Activated naive CD4-positive, alpha-beta T cell treated with anti-CD3 and anti-CD28 coated beads, Interleukin-2, amount 10 ng/mL, durations not matched to agents 7 days and 5 days (primary cell): ENCODE measurements around the gene TOGARAM2.

Source experiments
- CTCF ChIA-PET: fragments of 350-600 bp; sonication (Branson Sonifier 250); formaldehyde crosslinking; loops from one replicate; lab custom pipeline; 2021; ENCODE audit warnings: antibody characterized with exemption; lab: Charles Lee
- DNase-seq: peaks from one replicate; pipeline ENCODE4 v3.0.0-alpha.2; 2020
- H3K27ac Mint-ChIP-seq: one replicate; pipeline ENCODE4 v1.8.0; 2021; ENCODE audit warnings: mild to moderate bottlenecking, moderate library complexity, mixed read lengths
- H3K27me3 Mint-ChIP-seq: one replicate; pipeline ENCODE4 v1.8.0; 2021; ENCODE audit warnings: mild to moderate bottlenecking, mixed read lengths
- H3K36me3 Mint-ChIP-seq: one replicate; pipeline ENCODE4 v1.8.0; 2021; ENCODE audit warnings: mixed read lengths
- H3K4me1 Mint-ChIP-seq: one replicate; pipeline ENCODE4 v1.8.0; 2021; ENCODE audit warnings: mixed read lengths
- H3K4me3 Mint-ChIP-seq: one replicate; pipeline ENCODE4 v1.8.0; 2021; ENCODE audit warnings: mild to moderate bottlenecking, moderate library complexity, mixed read lengths
- H3K9me3 Mint-ChIP-seq: one replicate; pipeline ENCODE4 v1.8.0; 2021; ENCODE audit warnings: mixed read lengths

Gene TOGARAM2

GRCh38 chr2:28981016-28981441 lies at the start of gene TOGARAM2:
Gene TOGARAM2, plus strand, starts transcription at chr2:28981298. Its CDS starts 13,537 bp downstream, at chr2:28994835.
- Mint-ChIP-seq H3K4me1 (no peaks in the 10 kb centered on the region), H3K27me3 (peaks cover 4% of the 10 kb centered on the region), H3K4me3 (no peak within 1 kb of the TSS), H3K36me3 (no peaks in the 10 kb centered on the region), H3K27ac (no peak within 1 kb of the TSS), H3K9me3 (no peaks in the 10 kb centered on the region)
- DNase-seq: no peak
- CTCF ChIA-PET: no interaction called here

GRCh38 chr2:28934769-28935168 lies 46.3 kb upstream of the TOGARAM2 start:
- Mint-ChIP-seq H3K27ac (no peak overlapping the region), H3K36me3 (peaks cover 46% of the 10 kb centered on the region), H3K9me3 (no peaks in the 10 kb centered on the region), H3K27me3 (no peaks in the 10 kb centered on the region), H3K4me1 (no peaks in the 10 kb centered on the region), H3K4me3 (no peak overlapping the region)
- CTCF ChIA-PET: no interaction called here
- no peak for DNase-seq

DNA sequence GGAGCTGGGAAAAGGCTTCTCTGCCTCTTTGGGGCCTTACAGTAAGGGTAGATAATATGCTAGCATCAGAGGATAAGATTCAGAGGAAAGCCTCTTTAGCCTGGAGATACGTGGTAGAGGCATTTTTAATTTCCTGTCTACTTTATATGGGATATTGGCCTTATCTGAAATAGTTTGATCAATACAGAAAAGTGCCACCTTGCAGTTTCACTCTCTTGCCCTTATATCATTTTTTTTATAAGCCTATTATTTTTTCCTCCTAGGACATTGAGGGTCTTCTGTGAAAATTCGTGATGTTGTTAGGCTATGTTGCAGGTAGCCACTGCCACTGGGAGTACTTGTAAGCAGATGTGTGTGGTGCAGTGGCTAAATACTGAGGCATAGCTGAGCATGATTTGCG lies 40.1 kb upstream of the TOGARAM2 start:
- Mint-ChIP-seq H3K27me3 (no peaks in the 10 kb centered on the region), H3K27ac (no peak overlapping the region), H3K4me3 (no peak overlapping the region), H3K9me3 (no peaks in the 10 kb centered on the region), H3K36me3 (peaks cover 51% of the 10 kb centered on the region), H3K4me1 (no peaks in the 10 kb centered on the region)
- CTCF ChIA-PET: no interaction called here
- no peak for DNase-seq

GRCh38 chr2:28944535-28945248 lies 36.4 kb upstream of the TOGARAM2 start:
- DNase-seq: no peak
- H3K4me1 Mint-ChIP-seq: no peaks in the 10 kb centered on the region
- no peak overlapping the region for H3K4me3 Mint-ChIP-seq
- peaks cover 3% of the 10 kb centered on the region for H3K9me3 Mint-ChIP-seq
- CTCF ChIA-PET: interaction anchor here (0.6 to 0.7 kb wide), 2 partner anchors 8 to 84 kb away, joined by 3 read pairs; no protein-coding TSS in a partner anchor
- H3K27me3 Mint-ChIP-seq: no peaks in the 10 kb centered on the region
- H3K27ac Mint-ChIP-seq: no peak overlapping the region
- peaks cover 53% of the 10 kb centered on the region for H3K36me3 Mint-ChIP-seq

GRCh38 chr2:28948160-28948559 lies 32.9 kb upstream of the TOGARAM2 start:
- Mint-ChIP-seq H3K4me3 (no peak overlapping the region), H3K9me3 (peaks cover 3% of the 10 kb centered on the region), H3K4me1 (no peaks in the 10 kb centered on the region), H3K36me3 (peaks cover 43% of the 10 kb centered on the region), H3K27me3 (no peaks in the 10 kb centered on the region), H3K27ac (no peak overlapping the region)
- no peak for DNase-seq
- CTCF ChIA-PET: interaction anchor here (1.0 to 1.1 kb wide), 3 partner anchors 11 to 128 kb away, joined by 3 to 5 read pairs (median 4); no protein-coding TSS in a partner anchor

DNA sequence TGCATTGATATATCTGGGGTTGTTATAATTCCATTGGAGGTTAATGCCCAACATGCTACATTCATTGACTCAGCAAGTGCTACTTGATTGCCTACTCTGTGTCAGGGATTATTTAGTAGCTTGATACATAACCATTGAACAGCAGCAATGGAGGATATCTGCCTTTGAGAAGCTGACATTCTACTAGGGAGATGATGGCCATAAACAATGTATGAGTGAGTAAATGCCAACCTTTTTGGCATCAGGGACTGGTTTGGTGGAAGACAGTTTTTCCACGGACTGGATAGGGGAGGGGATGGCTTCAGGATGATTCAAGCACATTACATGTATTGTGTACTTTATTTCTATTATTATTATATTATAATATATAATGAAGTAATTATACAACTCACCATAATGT lies 31.9 kb upstream of the TOGARAM2 start:
- H3K4me3 Mint-ChIP-seq: no peak overlapping the region

DNA sequence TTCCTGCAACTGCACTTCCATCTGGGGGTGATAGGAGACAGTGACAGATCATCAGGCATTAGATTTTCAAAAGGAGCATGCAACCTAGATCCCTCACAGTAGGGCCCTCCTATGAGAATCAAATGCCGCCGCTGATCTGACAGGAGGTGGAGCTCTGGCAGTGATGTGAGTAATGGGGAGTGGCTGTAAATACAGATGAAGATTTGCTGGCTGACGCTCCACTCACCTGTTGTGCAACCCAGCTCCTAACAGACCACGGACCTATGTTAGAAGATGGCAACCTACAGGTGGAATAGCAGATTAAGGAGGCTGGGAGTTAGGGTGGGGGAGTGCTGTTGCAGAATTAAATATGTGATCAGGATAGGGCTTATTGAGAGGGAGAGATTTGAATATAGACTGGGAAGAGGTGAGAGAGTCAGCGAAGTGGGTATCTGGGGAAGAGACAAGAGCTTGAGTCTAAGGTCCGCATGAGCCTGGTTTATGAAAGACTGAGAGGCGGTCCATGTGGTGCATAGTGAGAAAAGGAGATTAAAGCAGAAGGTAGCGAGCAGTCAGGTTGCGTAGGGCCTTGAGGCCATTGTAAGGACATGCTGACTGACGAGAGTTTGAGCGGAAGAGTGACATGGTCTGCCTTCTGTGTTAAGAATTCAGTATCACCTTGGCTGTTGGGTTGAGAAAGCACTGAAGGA lies 31.3 kb upstream of the TOGARAM2 start:
- Mint-ChIP-seq H3K27ac (no peak overlapping the region), H3K9me3 (peaks cover 3% of the 10 kb centered on the region), H3K36me3 (peaks cover 29% of the 10 kb centered on the region), H3K4me3 (no peak overlapping the region), H3K4me1 (no peaks in the 10 kb centered on the region), H3K27me3 (no peaks in the 10 kb centered on the region)
- CTCF ChIA-PET: no interaction called here
- DNase-seq: no peak

More for the DNA sequence above, 31.9 kb upstream of the TOGARAM2 start:
- peaks cover 3% of the 10 kb centered on the region for H3K9me3 Mint-ChIP-seq
- H3K27ac Mint-ChIP-seq: no peak overlapping the region
- H3K36me3 Mint-ChIP-seq: peaks cover 33% of the 10 kb centered on the region
- no peaks in the 10 kb centered on the region for H3K4me1 Mint-ChIP-seq
- CTCF ChIA-PET: no interaction called here
- H3K27me3 Mint-ChIP-seq: no peaks in the 10 kb centered on the region
- DNase-seq: no peak

DNA sequence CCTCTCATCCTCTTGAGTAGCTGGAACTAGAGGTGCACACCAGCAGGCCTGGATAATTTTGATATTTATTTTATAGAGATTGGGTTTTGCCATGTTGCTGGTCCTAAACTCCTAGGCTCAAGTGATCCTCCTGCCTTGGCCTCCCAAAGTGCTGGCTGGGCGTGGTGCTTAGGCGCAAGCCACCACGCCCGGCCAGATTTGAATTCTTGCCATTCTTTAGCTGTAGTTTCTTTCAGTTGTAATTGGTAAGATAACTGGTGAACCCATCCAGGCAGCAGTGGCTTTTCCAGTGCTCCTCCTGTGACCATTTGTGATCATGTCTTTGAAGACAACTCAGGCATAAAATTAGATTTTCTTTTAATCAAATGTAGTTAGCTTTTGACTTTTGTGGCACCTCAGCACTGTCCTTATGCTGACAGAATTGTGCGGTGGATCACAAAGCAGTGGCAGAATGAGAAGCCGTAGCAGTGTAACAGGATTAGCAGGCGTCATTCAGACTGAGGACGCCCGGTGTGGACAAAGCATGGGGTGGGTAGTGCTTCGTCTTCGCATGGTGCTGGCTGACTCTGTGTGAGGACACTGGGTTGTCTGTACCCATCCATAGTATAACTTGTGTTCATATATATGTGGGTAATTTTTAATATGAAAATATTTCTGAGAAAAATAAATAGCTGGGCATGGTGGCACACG lies 30.0 kb upstream of the TOGARAM2 start:
- Mint-ChIP-seq H3K9me3 (peaks cover 3% of the 10 kb centered on the region), H3K4me3 (no peak overlapping the region), H3K36me3 (peaks cover 22% of the 10 kb centered on the region), H3K27me3 (peaks cover 10% of the 10 kb centered on the region), H3K4me1 (no peaks in the 10 kb centered on the region), H3K27ac (no peak overlapping the region)
- CTCF ChIA-PET: interaction anchor here (1.1 kb wide), 1 partner anchor 253 kb away, joined by 3 read pairs; no protein-coding TSS in a partner anchor
- no peak for DNase-seq

DNA sequence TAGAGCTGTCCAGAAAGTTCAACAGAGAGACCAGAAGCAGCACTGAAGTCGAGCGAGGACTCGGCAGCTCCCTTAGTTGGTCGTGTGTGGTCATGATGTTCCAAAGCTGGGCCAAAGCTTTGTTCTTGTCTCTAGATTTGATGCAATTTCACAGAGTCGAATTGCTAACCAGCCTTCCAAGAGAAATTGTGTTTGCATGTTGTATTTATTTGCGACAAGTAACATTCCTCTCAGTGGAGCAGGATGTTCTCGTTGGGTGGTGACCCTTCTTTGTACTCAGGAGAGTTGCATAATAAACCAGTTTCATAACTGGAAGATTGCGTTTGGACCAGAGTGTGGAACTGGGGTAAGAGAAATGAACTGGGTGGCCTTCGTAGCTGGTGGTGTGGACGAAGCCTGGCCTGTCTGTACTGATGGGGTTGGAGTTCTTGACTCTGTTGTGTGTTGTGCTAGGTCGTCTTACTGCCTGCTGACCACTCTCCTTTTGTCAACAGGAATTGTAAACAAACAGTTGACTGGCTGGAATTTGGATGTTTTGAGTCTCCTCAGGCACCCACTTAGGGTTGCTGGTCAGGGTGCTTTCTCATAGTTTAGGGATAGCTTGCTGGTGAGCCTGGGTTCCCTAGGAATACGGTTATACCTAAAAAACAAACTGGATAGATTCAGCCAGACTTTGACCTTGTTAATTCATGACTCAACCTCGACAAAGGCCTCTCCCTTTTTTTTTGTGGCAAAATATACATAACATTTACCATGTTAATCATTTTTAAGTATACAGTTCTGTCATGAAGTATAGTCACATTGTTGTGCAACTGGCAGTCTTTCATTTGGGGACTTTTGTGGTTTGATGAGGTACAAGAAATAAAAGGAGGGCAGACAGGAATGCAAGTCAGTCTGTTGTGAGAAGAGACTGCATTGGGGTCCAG lies 28.9 kb upstream of the TOGARAM2 start:
- Mint-ChIP-seq H3K27ac (no peak overlapping the region), H3K4me1 (peaks cover 4% of the 10 kb centered on the region), H3K27me3 (peaks cover 19% of the 10 kb centered on the region), H3K4me3 (no peak overlapping the region), H3K9me3 (peaks cover 3% of the 10 kb centered on the region), H3K36me3 (peaks cover 18% of the 10 kb centered on the region)
- CTCF ChIA-PET: interaction anchor here (0.6 to 1.1 kb wide), 2 partner anchors 73 to 251 kb away, joined by 3 read pairs; no protein-coding TSS in a partner anchor
- no peak for DNase-seq

GRCh38 chr2:28952836-28953211 lies 28.3 kb upstream of the TOGARAM2 start:
- H3K4me3 Mint-ChIP-seq: no peak overlapping the region
- peaks cover 18% of the 10 kb centered on the region for H3K36me3 Mint-ChIP-seq
- H3K27me3 Mint-ChIP-seq: peaks cover 19% of the 10 kb centered on the region
- CTCF ChIA-PET: no interaction called here
- peaks cover 4% of the 10 kb centered on the region for H3K4me1 Mint-ChIP-seq
- H3K27ac Mint-ChIP-seq: no peak overlapping the region
- peaks cover 3% of the 10 kb centered on the region for H3K9me3 Mint-ChIP-seq
- DNase-seq: no peak

GRCh38 chr2:28955467-28955866 lies 25.6 kb upstream of the TOGARAM2 start:
- H3K4me3 Mint-ChIP-seq: no peak overlapping the region
- no peak overlapping the region for H3K27ac Mint-ChIP-seq
- peaks cover 6% of the 10 kb centered on the region for H3K4me1 Mint-ChIP-seq
- H3K36me3 Mint-ChIP-seq: no peaks in the 10 kb centered on the region
- DNase-seq: no peak
- peaks cover 33% of the 10 kb centered on the region for H3K27me3 Mint-ChIP-seq
- CTCF ChIA-PET: no interaction called here
- H3K9me3 Mint-ChIP-seq: no peaks in the 10 kb centered on the region

GRCh38 chr2:28956415-28956826 lies 24.7 kb upstream of the TOGARAM2 start:
- DNase-seq: peak; percentile 56
- CTCF ChIA-PET: no interaction called here
- Mint-ChIP-seq H3K27ac (no peak overlapping the region), H3K4me3 (no peak overlapping the region), H3K27me3 (peaks cover 33% of the 10 kb centered on the region), H3K4me1 (peaks cover 6% of the 10 kb centered on the region), H3K9me3 (no peaks in the 10 kb centered on the region), H3K36me3 (no peaks in the 10 kb centered on the region)

DNA sequence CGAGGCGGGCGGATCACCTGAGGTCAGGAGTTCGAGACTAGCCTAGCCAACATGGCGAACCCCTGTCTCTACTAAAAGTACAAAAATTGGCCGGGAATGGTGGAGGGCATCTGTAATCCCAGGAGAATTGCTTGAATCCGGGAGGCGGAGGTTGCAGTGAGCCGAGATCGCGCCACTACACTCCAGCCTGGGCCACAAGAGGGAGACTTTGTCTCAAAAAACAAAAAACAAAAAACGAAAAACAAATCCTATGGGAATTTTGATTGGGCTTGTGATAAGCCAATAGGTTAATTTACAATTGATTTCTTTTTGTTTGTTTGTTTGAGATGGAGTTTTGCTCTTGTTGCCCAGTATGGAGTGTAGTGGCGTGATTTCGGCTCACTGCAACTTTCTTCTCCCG lies 24.2 kb upstream of the TOGARAM2 start:
- Mint-ChIP-seq H3K27me3 (peaks cover 33% of the 10 kb centered on the region), H3K4me1 (peaks cover 6% of the 10 kb centered on the region), H3K36me3 (no peaks in the 10 kb centered on the region), H3K4me3 (no peak overlapping the region), H3K27ac (no peak overlapping the region), H3K9me3 (no peaks in the 10 kb centered on the region)
- CTCF ChIA-PET: no interaction called here
- DNase-seq: no peak
